ENCODE results near the gene NCKAP5.

DNA sequence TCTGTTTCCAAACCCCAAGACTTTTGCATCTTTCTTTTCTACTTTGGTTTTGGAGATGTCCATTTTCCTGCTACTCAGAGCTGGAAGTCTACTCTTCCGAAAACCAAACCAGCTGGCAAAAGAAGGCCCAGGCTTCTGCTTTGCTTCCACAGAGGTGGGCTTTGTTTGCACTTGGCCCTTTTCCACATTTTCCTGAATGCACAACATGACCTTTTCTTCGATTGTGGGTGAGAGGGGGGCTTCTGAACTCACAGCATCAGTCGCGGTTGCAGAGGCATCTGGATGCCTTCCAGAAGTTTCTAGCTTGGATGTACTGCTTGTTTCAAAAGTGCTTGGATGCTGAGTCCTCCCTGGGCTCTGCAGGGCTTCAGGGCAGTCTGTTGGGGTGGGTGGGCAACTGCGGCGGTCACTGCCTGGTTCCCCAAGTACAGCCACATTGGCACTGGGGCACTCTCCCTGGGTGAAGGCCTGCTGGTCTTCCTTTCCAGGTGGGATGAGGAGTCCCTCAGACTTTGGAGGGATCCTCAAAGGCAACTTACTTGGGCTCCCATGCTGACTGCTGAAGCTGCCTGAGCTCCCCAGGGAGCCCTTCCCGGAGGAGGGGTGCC is 786.0 kb downstream of the NCKAP5 start:
- TF ChIP-seq, protein P1, sequence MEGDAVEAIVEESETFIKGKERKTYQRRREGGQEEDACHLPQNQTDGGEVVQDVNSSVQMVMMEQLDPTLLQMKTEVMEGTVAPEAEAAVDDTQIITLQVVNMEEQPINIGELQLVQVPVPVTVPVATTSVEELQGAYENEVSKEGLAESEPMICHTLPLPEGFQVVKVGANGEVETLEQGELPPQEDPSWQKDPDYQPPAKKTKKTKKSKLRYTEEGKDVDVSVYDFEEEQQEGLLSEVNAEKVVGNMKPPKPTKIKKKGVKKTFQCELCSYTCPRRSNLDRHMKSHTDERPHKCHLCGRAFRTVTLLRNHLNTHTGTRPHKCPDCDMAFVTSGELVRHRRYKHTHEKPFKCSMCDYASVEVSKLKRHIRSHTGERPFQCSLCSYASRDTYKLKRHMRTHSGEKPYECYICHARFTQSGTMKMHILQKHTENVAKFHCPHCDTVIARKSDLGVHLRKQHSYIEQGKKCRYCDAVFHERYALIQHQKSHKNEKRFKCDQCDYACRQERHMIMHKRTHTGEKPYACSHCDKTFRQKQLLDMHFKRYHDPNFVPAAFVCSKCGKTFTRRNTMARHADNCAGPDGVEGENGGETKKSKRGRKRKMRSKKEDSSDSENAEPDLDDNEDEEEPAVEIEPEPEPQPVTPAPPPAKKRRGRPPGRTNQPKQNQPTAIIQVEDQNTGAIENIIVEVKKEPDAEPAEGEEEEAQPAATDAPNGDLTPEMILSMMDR (IDR thresholded peaks at IDR 0.05) = no peak
- TF ChIP-seq POLR2A (IDR thresholded peaks at IDR 0.05) = no peak
